Trophoblast cell (in vitro differentiated cells and primary cell): ENCODE data around the gene ECD.

Source experiments
- DNase-seq, 2 donors: peaks; one replicate each; pipeline ENCODE4 v3.0.0-alpha.2; 2016
- H2AFZ ChIP-seq: 2 replicates; pipeline ENCODE4 v1.6.1; 2013; ENCODE audit warnings: low read length, moderate library complexity, mild to moderate bottlenecking; ENCODE audit not compliant: insufficient read depth, poor library complexity
- H2AK5ac ChIP-seq: 2 replicates; pipeline ENCODE4 v1.6.1; 2013; ENCODE audit warnings: mild to moderate bottlenecking, low read length
- H2BK120ac ChIP-seq: 2 replicates; pipeline ENCODE4 v1.6.1; 2013; ENCODE audit warnings: low read length, mild to moderate bottlenecking, moderate library complexity; ENCODE audit not compliant: insufficient read depth, poor library complexity
- H2BK12ac ChIP-seq: 2 replicates; pipeline ENCODE4 v1.6.1; 2013; ENCODE audit warnings: mild to moderate bottlenecking, low read length, moderate library complexity
- H2BK5ac ChIP-seq: 2 replicates; pipeline ENCODE4 v1.6.1; 2013; ENCODE audit warnings: low read length, low read depth, moderate library complexity, mild to moderate bottlenecking; ENCODE audit not compliant: poor library complexity
- H3K14ac ChIP-seq: 2 replicates; pipeline ENCODE4 v1.6.1; 2013; ENCODE audit warnings: mild to moderate bottlenecking, low read length
- H3K18ac ChIP-seq: 2 replicates; pipeline ENCODE4 v1.6.1; 2013; ENCODE audit warnings: mild to moderate bottlenecking, low read length
- H3K23ac ChIP-seq: 2 replicates; pipeline ENCODE4 v1.6.1; 2013; ENCODE audit warnings: low read length
- H3K27ac ChIP-seq: 2 replicates; pipeline ENCODE4 v1.5.1; 2013; ENCODE audit warnings: low read depth, mild to moderate bottlenecking, inconsistent platforms, low read length, moderate library complexity
- H3K27me3 ChIP-seq: 2 replicates; pipeline ENCODE4 v1.6.1; 2013; ENCODE audit warnings: inconsistent platforms, mild to moderate bottlenecking, low read length, moderate library complexity; ENCODE audit not compliant: insufficient read depth
- H3K36me3 ChIP-seq, 2 experiments: 1 replicate in 1 of 2; 2 replicates in 1 of 2; pipeline ENCODE4 v1.6.1; 2013; ENCODE audit warnings: low read length in 2 of 2, mild to moderate bottlenecking in 2 of 2, moderate library complexity in 1 of 2; ENCODE audit not compliant: insufficient read depth in 2 of 2, control insufficient read depth in 1 of 2
- H3K4ac ChIP-seq: 2 replicates; pipeline ENCODE4 v1.6.1; 2013; ENCODE audit warnings: low read depth, mild to moderate bottlenecking, low read length, moderate library complexity
- H3K4me1 ChIP-seq, 2 experiments: 1 replicate in 1 of 2; 2 replicates in 1 of 2; pipeline ENCODE4 v1.6.1; 2013; ENCODE audit warnings: low read length in 2 of 2, mild to moderate bottlenecking in 2 of 2, moderate library complexity in 1 of 2; ENCODE audit not compliant: insufficient read depth in 2 of 2, control insufficient read depth in 1 of 2
- H3K4me2 ChIP-seq: 2 replicates; pipeline ENCODE4 v1.6.1; 2013; ENCODE audit warnings: inconsistent platforms, mild to moderate bottlenecking, low read length, moderate library complexity
- H3K4me3 ChIP-seq: 2 replicates; pipeline ENCODE4 v1.5.1; 2013; ENCODE audit warnings: mild to moderate bottlenecking, low read depth, low read length, inconsistent platforms
- H3K79me1 ChIP-seq: one replicate; pipeline ENCODE4 v1.6.1; 2013; ENCODE audit warnings: low read length
- H3K79me2 ChIP-seq: 2 replicates; pipeline ENCODE4 v1.6.1; 2013; ENCODE audit warnings: low read length, mild to moderate bottlenecking; ENCODE audit not compliant: control insufficient read depth, insufficient read depth, poor library complexity
- H3K9ac ChIP-seq: 2 replicates; pipeline ENCODE4 v1.6.1; 2013; ENCODE audit warnings: mild to moderate bottlenecking, low read length
- H3K9me3 ChIP-seq: 2 replicates; pipeline ENCODE4 v1.6.1; 2013; ENCODE audit warnings: low read depth, mild to moderate bottlenecking, control low read depth, inconsistent platforms, low read length; ENCODE audit not compliant: insufficient read depth
- H4K12ac ChIP-seq: 2 replicates; pipeline ENCODE4 v1.6.1; 2013; ENCODE audit warnings: low read depth, mild to moderate bottlenecking, low read length, moderate library complexity
- H4K8ac ChIP-seq: 2 replicates; pipeline ENCODE4 v1.6.1; 2013; ENCODE audit warnings: low read depth, mild to moderate bottlenecking, low read length, moderate library complexity
- H4K91ac ChIP-seq: one replicate; pipeline ENCODE4 v1.6.1; 2013; ENCODE audit warnings: low read depth, mild to moderate bottlenecking, low read length, moderate library complexity
- WGBS: extraction: QIAGEN DNeasy Blood & Tissue Kit; methylation state at CpG from one replicate; pipeline ENCODE4 v1.1.7; 2013; ENCODE audit warnings: missing lambda C conversion rate; ENCODE audit not compliant: insufficient read length, insufficient coverage; ENCODE audit errors: extremely low coverage; 5-methylcytosine and 5-hydroxymethylcytosine counted together

The ECD gene

DNA sequence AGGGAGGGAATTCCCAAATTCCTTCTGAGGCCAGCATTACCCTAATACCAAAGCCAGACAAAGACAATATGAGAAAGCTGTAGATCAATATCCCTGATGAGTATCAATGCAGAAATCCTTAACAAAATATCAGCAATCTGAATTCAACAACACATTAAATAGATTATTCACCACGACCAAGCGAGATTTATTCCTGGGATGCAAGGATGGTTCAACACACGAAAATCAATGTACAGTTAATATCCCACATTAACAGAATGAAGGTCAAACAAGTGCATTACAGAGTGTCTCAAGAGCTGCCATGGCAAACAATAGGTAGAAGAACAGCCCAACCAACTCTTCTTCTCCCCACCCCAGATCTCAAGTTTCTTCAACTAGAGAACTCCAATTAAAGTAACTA lies 6.1 kb downstream of the ECD start:
- Histone ChIP-seq H3K36me3 (peaks cover 11 to 13% of the 10 kb centered on the region in 2 experiments), H2BK12ac (no peak overlapping the region), H2AK5ac (no peak overlapping the region), H2BK5ac (no peak overlapping the region), H3K9ac (no peak overlapping the region), H4K91ac (no peak overlapping the region), H2AFZ (no peak overlapping the region), H3K4me2 (no peak overlapping the region), H3K79me2 (no peaks in the 10 kb centered on the region), H3K9me3 (no peaks in the 10 kb centered on the region), H3K14ac (no peak overlapping the region), H3K18ac (no peak overlapping the region), H3K4ac (peak overlapping the region; percentile 21), H3K79me1 (no peaks in the 10 kb centered on the region), H4K8ac (no peak overlapping the region), H4K12ac (no peak overlapping the region), H3K4me3 (no peak overlapping the region), H3K4me1 (no peaks in the 10 kb centered on the region), H2BK120ac (no peak overlapping the region), H3K27me3 (no peaks in the 10 kb centered on the region), H3K27ac (no peak overlapping the region), H3K23ac (no peak overlapping the region)
- no CpG with 5 or more reads among the region's 3 CpGs for WGBS
- DNase-seq: no peak

DNA sequence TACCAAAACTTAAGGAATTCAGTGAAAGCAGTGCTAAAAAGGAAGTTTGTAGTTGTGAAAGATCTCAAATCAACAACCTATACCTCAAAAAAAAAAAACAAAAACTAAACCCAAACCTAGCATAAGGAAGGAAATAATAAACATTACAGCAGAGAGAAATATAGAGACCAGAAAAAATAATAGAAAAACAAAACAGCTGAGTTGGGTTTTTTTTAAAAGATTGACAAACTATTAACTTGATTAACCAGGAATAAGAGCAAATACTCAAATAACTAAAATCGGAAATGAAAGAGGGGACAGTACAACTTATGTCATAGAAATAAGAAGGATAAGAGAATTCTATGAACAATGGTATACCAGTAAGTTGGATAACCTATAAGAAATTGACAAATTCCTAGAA lies 6.7 kb downstream of the ECD start:
- no peak overlapping the region for H3K4me3 ChIP-seq
- WGBS: no CpG with 5 or more reads among the region's 1 CpG
- no peaks in the 10 kb centered on the region for H3K27me3 ChIP-seq
- no peak overlapping the region for H4K8ac ChIP-seq
- H2BK5ac ChIP-seq: no peak overlapping the region
- no peak overlapping the region for H2AK5ac ChIP-seq
- H3K4me2 ChIP-seq: no peak overlapping the region
- no peak overlapping the region for H4K12ac ChIP-seq
- no peak overlapping the region for H3K18ac ChIP-seq
- H3K36me3 ChIP-seq: peaks cover 11 to 15% of the 10 kb centered on the region in 2 experiments
- no peak overlapping the region for H3K14ac ChIP-seq
- no peaks in the 10 kb centered on the region for H3K79me2 ChIP-seq
- no peak overlapping the region for H3K4ac ChIP-seq
- no peaks in the 10 kb centered on the region for H3K79me1 ChIP-seq
- H3K27ac ChIP-seq: no peak overlapping the region
- no peak overlapping the region for H2AFZ ChIP-seq
- no peak for DNase-seq
- H2BK120ac ChIP-seq: no peak overlapping the region
- H3K9me3 ChIP-seq: no peaks in the 10 kb centered on the region
- H4K91ac ChIP-seq: no peak overlapping the region
- H3K23ac ChIP-seq: no peak overlapping the region
- H3K9ac ChIP-seq: no peak overlapping the region
- no peaks in the 10 kb centered on the region for H3K4me1 ChIP-seq
- no peak overlapping the region for H2BK12ac ChIP-seq

DNA sequence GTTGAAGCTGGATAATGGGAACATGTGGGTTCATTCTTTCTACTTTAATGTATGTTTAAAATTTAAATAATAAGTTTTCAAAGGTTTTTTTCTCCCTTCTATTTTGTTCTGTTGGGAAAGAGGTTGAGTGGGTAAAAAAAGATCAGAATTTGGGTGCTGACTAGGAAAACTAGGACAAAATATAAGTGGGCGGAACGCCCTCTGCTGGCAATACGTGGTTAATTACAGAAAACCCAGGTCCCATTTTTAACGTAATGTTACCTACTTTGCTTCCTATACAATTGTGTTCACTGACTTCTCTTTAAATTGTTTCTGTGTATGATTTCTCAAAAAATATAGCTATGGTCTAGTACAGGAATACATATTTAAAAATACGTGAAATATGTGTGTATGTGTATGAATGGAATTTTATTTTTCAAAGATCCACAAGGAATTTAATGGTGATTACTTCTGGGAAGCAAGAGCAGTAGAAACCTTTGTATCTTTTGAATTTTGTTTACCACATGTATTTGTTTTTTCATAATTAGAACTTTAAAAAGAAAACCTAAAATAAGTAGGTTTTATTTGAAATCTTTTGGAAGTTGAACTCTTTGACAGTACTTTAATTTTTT lies 8.7 kb downstream of the ECD start:
- Histone ChIP-seq H3K27ac (no peak overlapping the region), H3K4me2 (no peak overlapping the region), H3K4ac (no peak overlapping the region), H4K12ac (no peak overlapping the region), H3K4me3 (no peak overlapping the region), H3K9ac (no peak overlapping the region), H4K91ac (no peak overlapping the region), H3K27me3 (no peaks in the 10 kb centered on the region), H3K79me2 (no peaks in the 10 kb centered on the region), H3K18ac (no peak overlapping the region), H2BK120ac (no peak overlapping the region), H2AK5ac (no peak overlapping the region), H3K23ac (no peak overlapping the region), H2BK12ac (no peak overlapping the region), H2BK5ac (no peak overlapping the region), H3K79me1 (no peaks in the 10 kb centered on the region), H3K36me3 (peaks cover 17 to 18% of the 10 kb centered on the region in 2 experiments), H3K9me3 (no peaks in the 10 kb centered on the region), H2AFZ (no peak overlapping the region), H3K4me1 (no peaks in the 10 kb centered on the region), H3K14ac (no peak overlapping the region), H4K8ac (no peak overlapping the region)
- no CpG with 5 or more reads among the region's 5 CpGs for WGBS
- DNase-seq: peak; percentile 31 to 83

DNA sequence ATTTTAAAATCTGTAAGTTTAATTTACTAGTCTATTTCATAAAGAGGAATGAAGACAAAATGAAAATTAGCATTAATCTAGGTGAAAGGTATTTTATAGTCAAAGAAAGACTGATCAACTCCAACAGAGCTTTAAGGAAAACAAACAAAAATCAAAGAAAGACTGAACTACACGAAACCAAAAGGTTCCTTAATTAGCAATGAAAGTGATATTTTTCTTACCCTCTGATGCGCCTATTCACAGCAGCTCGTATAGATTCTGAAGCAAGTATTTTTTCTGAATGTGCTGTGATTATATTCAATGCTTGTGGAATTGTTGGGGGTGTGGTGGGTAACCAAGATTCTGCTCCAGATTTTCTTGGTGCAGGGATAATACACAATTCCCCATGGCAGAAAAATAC lies 11.8 kb downstream of the ECD start:
- DNase-seq: no peak

More for the DNA sequence above, 11.8 kb downstream of the ECD start:
- no peaks in the 10 kb centered on the region for H3K9me3 ChIP-seq
- no CpG with 5 or more reads among the region's 3 CpGs for WGBS
- H3K4me1 ChIP-seq: no peaks in the 10 kb centered on the region
- no peak overlapping the region for H2BK12ac ChIP-seq
- no peak overlapping the region for H4K12ac ChIP-seq
- no peak overlapping the region for H4K8ac ChIP-seq
- H3K27ac ChIP-seq: no peak overlapping the region
- H3K4me3 ChIP-seq: no peak overlapping the region
- H4K91ac ChIP-seq: no peak overlapping the region
- no peak overlapping the region for H2AK5ac ChIP-seq
- H3K27me3 ChIP-seq: no peaks in the 10 kb centered on the region
- no peaks in the 10 kb centered on the region for H3K79me1 ChIP-seq
- H3K4me2 ChIP-seq: no peak overlapping the region
- no peak overlapping the region for H2BK5ac ChIP-seq
- no peak overlapping the region for H2BK120ac ChIP-seq
- no peaks in the 10 kb centered on the region for H3K79me2 ChIP-seq
- H3K14ac ChIP-seq: no peak overlapping the region
- H3K23ac ChIP-seq: no peak overlapping the region
- no peak overlapping the region for H3K9ac ChIP-seq
- H3K36me3 ChIP-seq: peaks cover 26 to 27% of the 10 kb centered on the region in 2 experiments
- no peak overlapping the region for H2AFZ ChIP-seq
- no peak overlapping the region for H3K18ac ChIP-seq
- no peak overlapping the region for H3K4ac ChIP-seq
